GM10847 (cell line): ENCODE results near the gene NCK2.

Experiments used
- POLR2A ChIP-seq: IDR thresholded peaks from 2 replicates; pipeline ENCODE4 v1.6.1; 2011; ENCODE audit not compliant: insufficient read length; ENCODE audit errors: extremely low read depth

NCK2 gene

GRCh38 chr2:105880637-105881036 is 135.9 kb downstream of the NCK2 start:
- no peak for TF ChIP-seq POLR2A

- TF ChIP-seq POLR2A: no peak
These were observed 136.8 kb downstream of the NCK2 start for GRCh38 chr2:105881286-105882136.

GRCh38 chr2:105882341-105882740 is 137.6 kb downstream of the NCK2 start:
- TF ChIP-seq POLR2A: no peak

DNA sequence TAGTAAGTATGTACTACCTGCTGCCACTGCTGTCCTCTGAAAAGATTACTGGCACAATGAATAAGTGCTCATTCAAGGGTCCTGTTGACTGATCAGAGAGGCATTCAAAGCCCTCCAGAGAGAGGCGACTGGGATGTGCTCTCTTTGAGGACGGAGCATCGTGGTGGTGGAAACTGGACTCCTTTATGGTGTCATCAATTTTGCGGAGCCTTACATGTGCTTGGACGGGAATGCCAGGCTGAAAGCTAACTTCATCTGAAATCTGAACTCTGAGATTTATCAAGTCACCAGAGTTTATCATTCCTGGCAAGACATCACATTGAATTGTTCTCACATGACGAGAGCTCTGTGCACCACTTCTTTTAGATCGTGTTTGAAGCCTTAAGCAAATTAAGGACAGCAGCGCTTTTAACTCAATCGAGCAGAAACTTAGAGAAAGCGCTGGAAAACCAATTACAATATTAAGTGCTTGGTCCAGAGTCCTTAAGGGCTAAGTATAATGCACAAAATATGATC is 138.3 kb downstream of the NCK2 start:
- TF ChIP-seq POLR2A: no peak

DNA sequence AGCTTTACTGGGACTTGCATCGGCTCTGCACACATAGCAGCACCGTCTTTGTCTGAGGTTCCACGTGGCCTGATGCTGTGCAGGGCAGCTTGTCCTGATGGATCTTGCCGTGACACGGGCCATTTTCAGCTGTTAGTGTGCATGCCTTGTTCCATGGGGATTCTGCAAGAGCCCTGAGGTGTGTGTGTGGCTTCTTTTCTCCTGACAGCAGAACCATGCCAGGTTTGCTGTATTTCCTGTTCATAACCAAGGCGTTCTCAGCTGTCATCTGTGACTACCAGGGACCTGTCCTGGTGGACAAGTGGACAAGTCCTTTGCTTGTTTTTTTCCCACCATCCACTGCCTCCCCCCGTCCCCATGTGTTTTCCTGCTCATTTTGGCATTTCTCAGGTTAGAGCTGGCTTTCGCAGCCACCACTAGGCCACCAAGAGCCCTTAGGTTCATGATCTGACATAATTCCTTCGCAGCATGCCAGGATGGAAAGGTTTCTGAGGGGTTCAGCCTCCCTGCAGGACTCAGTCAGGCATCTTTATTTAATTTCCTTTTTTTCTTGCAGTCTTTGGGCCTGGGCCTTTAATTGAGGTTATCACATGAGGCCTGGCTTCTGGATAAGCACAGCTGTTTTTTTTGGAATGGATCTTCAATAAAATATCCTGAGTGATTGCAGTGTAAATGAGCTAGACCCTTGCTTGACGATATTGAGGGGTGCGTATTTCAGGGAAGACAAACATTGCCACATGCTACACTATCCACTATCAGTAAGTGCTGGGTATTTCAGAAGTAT is 139.4 kb downstream of the NCK2 start:
- TF ChIP-seq POLR2A: no peak

DNA sequence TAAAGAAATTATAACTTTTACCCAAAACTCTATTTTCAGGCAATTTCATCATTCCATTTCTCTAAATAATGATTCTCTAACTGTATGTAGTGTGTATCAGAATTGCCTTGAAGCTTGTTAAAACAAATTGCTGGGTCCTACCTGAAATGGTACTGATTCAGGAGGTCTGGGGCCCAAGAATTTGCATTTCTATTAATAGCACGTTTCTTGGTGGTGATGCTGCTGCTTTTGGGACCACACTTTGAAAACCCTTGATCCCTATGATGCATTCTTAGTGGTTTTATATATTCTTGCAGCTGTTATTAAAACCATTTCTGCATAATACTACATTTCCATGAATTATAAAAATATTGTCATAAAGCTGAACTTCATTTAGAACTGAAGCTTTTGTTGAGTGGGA is 140.7 kb downstream of the NCK2 start:
- TF ChIP-seq POLR2A: no peak

DNA sequence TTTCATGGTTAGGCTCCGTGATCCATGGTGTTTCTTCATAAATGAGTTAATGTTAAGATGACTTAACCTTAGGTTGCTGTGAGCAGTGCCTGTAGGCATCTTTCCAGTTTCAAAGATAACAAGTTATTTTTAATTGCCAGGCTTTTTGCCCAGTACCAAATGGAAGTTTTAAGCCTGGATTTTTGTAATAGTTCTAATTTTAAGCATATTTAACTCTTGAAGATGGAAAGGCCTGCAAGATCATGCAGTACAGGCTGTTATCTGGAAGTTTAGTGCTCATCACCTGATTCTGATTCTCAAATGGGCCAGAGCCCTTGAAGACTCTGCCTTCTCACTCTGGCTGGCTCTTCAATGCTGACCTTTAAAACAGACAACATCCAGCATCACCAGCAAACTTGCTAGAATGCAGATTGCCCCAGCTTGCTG is 141.3 kb downstream of the NCK2 start:
- TF ChIP-seq POLR2A: no peak

- no peak for TF ChIP-seq POLR2A
These were observed 142.0 kb downstream of the NCK2 start for GRCh38 chr2:105886687-105887086.

DNA sequence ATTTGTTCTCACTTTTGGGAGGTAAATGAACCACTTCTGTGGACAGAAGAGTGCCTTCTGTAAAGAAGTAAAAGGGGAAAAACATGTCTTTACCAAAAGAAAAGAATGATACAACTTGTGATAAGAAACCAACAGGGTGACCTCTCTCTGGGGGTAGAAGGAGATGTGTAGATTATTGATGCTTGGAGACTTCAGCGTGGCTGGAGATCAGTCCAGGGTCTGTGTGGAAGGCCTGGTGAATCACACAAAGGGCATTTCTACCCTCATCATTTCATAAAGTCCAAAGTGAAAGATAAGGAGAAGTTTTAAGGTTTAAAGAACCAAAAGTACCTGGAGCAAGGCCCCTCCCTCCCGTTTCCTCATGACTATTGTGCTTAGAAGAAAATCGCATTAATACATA is 142.5 kb downstream of the NCK2 start:
- TF ChIP-seq POLR2A: no peak

GRCh38 chr2:105888625-105889024 is 143.9 kb downstream of the NCK2 start:
- no peak for TF ChIP-seq POLR2A

GRCh38 chr2:105889046-105889445 is 144.3 kb downstream of the NCK2 start:
- TF ChIP-seq POLR2A: no peak

GRCh38 chr2:105890111-105890510 is 145.4 kb downstream of the NCK2 start:
- TF ChIP-seq POLR2A: no peak

DNA sequence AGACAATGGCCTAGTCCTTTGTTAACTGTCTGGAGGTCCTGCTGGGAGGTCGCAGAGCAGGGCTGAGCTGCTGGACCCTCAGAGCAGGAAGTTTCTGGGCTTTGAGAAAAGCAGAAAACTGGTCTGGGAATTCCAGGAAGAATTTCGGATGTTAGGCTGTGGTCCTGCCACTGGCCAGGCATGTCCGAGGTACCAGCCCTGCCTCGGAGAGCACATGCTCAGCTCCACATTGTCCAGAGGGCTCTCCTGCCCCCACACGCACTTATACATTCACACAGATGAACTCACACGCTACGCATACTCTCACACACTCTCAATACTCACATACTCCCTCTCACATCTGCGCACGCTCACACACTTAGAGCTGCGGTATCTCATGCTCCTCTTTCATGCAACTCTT is 146.1 kb downstream of the NCK2 start:
- TF ChIP-seq POLR2A: no peak

GRCh38 chr2:105893011-105893995 is 148.6 kb downstream of the NCK2 start:
- no peak for TF ChIP-seq POLR2A
